ENCODE data around the gene AUH.

The AUH gene

GRCh38 chr9:91192381-91193086 is 169.2 kb downstream of the AUH start:
- DNase-seq (ENCODE audit: low read depth) = no peak
- H3K4me3 ChIP-seq (ENCODE audit: low read depth, low read length) = no peak overlapping the region
- TF ChIP-seq, protein P1, sequence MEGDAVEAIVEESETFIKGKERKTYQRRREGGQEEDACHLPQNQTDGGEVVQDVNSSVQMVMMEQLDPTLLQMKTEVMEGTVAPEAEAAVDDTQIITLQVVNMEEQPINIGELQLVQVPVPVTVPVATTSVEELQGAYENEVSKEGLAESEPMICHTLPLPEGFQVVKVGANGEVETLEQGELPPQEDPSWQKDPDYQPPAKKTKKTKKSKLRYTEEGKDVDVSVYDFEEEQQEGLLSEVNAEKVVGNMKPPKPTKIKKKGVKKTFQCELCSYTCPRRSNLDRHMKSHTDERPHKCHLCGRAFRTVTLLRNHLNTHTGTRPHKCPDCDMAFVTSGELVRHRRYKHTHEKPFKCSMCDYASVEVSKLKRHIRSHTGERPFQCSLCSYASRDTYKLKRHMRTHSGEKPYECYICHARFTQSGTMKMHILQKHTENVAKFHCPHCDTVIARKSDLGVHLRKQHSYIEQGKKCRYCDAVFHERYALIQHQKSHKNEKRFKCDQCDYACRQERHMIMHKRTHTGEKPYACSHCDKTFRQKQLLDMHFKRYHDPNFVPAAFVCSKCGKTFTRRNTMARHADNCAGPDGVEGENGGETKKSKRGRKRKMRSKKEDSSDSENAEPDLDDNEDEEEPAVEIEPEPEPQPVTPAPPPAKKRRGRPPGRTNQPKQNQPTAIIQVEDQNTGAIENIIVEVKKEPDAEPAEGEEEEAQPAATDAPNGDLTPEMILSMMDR (IDR thresholded peaks at IDR 0.05; ENCODE audit: insufficient read depth, low read depth, low read length, missing control alignments) = no peak

- peak; percentile 14 for DNase-seq (ENCODE audit: low read depth)
- H3K4me3 ChIP-seq (ENCODE audit: low read depth, low read length) = no peak overlapping the region
- TF ChIP-seq, protein P1 (IDR thresholded peaks at IDR 0.05; ENCODE audit: insufficient read depth, low read depth, low read length, missing control alignments) = no peak
These were observed 170.0 kb downstream of the AUH start for GRCh38 chr9:91191411-91192380.

DNA sequence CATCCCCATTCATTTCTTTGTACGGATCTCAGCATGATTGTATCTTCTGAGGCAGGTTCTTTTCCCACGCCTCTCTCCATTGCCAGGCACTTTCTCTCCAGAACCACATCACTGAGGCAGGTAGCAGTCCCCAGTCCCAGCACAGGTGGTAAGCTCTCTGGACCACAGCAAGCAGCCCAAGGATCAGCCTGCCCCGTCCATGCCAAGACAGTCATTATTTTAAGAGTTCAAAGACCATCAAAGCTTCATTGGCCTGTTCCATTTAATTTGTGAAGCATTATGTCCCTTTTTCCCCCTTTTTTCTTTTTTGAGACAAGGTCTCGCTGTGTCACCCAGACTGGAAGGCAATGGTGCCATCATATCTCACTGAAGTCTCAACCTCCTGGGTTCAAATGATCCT is 171.7 kb downstream of the AUH start:
- H3K4me3 ChIP-seq (ENCODE audit: low read depth, low read length) = no peak overlapping the region
- TF ChIP-seq, protein P1 (IDR thresholded peaks at IDR 0.05; ENCODE audit: insufficient read depth, low read depth, low read length, missing control alignments) = no peak
- DNase-seq (ENCODE audit: low read depth) = no peak

DNA sequence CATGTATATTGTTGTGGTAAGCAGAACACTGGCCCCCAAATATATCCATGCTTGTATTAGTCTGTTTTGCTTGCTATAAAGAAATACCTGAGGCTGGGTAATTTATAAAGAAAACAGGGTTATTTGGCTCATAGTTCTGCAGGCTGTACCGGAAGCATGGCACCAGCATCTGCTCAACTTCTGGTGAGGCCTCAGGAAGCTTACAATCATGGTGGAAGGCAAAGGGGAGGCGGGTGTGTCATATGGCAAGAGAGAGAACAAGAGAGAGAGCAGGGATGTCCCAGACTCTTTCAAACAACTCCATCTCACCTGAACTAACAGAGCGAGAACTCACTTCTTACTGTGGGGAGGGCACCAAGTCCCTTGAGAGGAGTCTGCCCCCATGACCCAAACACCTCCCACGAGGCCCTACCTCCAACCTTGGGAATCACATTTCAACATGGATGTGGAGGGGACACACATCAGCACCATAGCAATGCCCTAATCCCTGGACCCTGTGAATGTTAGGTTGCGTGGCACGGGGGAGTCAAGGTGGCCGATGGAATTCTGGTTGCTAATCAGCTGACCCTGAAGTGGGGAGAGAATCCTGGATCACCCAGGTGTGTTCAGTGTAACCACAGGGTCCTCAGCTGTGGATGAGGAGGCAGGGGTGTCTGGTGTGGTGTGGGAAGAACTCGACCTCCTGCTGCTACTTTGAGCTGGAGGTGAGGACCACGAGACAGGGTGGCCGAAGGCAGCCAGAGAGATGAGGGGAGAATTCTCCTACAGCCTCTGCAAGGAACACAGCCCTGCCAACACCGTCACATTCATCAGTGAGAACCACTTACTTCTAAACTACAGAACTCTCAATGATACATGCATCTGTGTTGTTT is 172.8 kb downstream of the AUH start:
- DNase-seq (ENCODE audit: low read depth) = no peak
- no peak overlapping the region for H3K4me3 ChIP-seq (ENCODE audit: low read depth, low read length)
- TF ChIP-seq, protein P1 (IDR thresholded peaks at IDR 0.05; ENCODE audit: insufficient read depth, low read depth, low read length, missing control alignments) = no peak

DNA sequence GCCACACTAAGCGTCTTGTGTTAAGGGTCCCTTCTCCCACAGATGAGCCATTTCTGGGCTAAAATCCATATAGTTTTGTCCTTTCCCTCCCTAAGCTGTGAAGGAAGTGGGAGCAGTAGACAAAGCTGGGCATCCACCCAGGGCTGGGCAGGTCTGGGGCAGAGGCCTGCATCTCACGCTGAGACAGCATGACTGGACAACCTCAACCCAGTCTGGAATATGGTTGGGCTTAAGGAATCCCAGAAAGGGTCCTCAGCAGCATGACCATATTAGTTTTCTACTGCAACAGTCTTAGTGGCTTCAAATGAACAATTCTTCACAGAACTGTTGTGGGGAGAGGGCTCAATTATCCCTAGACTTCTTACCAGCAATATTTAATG is 173.8 kb downstream of the AUH start:
- no peak overlapping the region for H3K4me3 ChIP-seq (ENCODE audit: low read depth, low read length)
- no peak for DNase-seq (ENCODE audit: low read depth)
- TF ChIP-seq, protein P1 (IDR thresholded peaks at IDR 0.05; ENCODE audit: insufficient read depth, low read depth, low read length, missing control alignments) = no peak

DNA sequence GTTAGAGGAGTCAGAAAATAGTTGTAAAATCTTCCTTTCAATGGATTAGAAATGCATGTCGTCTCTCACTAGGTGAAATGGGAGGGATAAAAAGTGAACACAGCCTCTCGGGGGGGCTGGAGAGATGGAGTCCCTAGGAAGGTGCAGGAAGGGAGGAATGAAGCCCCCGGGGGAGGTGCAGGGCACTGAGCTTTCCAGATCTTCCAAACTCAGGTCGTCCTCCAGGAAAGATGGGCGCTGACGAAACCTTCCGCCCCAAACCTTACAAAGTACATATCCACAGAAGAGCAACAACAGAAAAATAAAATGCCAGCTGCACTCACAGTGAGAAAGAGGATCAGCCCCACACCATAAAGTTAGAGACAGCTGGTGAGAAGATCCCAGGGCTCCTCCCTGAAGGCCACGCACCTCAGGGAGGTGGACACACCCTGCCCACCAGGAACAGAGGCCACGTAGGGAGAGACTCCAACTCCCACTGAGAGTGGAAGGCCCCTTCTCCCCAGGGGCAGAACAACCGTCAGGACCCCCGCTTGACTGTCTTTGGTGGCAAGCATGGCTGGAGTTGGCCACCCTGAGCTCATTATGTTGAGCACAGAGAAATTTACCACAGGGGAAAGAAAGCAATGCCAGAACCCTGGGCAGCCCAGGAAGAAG is 174.3 kb downstream of the AUH start:
- DNase-seq (ENCODE audit: low read depth) = no peak
- no peak overlapping the region for H3K4me3 ChIP-seq (ENCODE audit: low read depth, low read length)
- TF ChIP-seq, protein P1 (IDR thresholded peaks at IDR 0.05; ENCODE audit: insufficient read depth, low read depth, low read length, missing control alignments) = no peak

All from GM12865 (cell line).